Measurements from ENCODE around the gene KDR.

Gene KDR

DNA sequence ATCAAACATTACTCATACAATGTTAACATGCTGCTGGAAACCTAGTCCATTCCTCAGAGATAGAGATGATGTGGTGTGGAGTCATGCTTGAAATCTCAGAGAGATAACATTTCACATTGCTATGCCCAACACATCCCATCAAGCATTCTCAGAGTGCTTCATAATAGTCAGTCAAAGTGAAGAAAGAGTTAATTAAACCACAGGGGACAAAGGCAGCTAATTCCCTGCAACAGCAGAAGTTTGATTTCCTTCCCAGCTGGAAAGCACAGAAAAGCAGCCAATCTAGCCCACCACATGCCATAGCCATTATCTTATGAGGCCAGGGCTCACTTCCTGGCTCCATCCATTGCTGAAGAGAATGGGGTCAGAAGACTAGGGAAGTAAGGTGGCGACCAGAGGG, 8.9 kb downstream of the KDR start:
- Histone ChIP-seq H2AFZ (ENCODE audit: low read depth, low read length) (no peak overlapping the region), H3K9ac (ENCODE audit: low read depth, low read length) (no peak overlapping the region), H3K4me3 (ENCODE audit: low read depth in 1 of 2, low read length in 2 of 2) (no peak overlapping the region), H3K9me3 (ENCODE audit: insufficient read depth, low read length, severe bottlenecking) (no peaks in the 10 kb centered on the region), H3K4me2 (ENCODE audit: insufficient read depth, low read length) (no peak overlapping the region), H3K36me3 (ENCODE audit: insufficient read depth, low read length) (no peaks in the 10 kb centered on the region), H3K79me2 (ENCODE audit: insufficient read depth, low read length) (no peaks in the 10 kb centered on the region), H3K27ac (ENCODE audit: low read length) (no peak overlapping the region), H3K4me1 (ENCODE audit: insufficient read depth, low read length) (no peaks in the 10 kb centered on the region), H4K20me1 (ENCODE audit: insufficient read depth, low read length) (no peaks in the 10 kb centered on the region), H3K27me3 (ENCODE audit: insufficient read depth, low read length, poor library complexity) (no peaks in the 10 kb centered on the region)
- TF ChIP-seq, protein P1, sequence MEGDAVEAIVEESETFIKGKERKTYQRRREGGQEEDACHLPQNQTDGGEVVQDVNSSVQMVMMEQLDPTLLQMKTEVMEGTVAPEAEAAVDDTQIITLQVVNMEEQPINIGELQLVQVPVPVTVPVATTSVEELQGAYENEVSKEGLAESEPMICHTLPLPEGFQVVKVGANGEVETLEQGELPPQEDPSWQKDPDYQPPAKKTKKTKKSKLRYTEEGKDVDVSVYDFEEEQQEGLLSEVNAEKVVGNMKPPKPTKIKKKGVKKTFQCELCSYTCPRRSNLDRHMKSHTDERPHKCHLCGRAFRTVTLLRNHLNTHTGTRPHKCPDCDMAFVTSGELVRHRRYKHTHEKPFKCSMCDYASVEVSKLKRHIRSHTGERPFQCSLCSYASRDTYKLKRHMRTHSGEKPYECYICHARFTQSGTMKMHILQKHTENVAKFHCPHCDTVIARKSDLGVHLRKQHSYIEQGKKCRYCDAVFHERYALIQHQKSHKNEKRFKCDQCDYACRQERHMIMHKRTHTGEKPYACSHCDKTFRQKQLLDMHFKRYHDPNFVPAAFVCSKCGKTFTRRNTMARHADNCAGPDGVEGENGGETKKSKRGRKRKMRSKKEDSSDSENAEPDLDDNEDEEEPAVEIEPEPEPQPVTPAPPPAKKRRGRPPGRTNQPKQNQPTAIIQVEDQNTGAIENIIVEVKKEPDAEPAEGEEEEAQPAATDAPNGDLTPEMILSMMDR (IDR thresholded peaks at IDR 0.05; ENCODE audit: borderline replicate concordance, extremely low read depth, low read length, poor library complexity, severe bottlenecking) = no peak
- TF ChIP-seq EZH2 (IDR thresholded peaks at IDR 0.05; ENCODE audit: borderline replicate concordance, low read depth, low read length, severe bottlenecking) = no peak
- ATAC-seq (ENCODE audit: insufficient read depth, low read depth) (no peak), DNase-seq (no peak)

DNA sequence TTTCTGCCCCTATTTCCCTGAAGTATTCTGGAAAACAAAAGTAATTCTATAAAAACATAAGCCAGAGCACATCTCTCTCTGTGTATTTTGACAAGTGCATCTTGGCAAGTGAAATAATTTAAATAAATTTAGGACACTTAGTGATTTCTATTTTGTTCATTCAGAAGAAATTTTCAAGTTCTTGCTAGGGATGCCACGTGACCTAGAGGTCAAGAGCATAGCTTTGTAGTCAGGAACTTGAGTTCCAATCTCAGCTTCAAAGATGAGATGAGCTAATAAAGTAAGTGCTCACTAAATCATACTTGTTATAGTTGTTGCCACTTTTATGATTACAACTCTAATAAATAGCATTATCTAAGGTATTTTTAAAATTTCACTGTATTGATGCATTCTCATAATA, 13.8 kb downstream of the KDR start:
- TF ChIP-seq, protein P1 (IDR thresholded peaks at IDR 0.05; ENCODE audit: borderline replicate concordance, extremely low read depth, low read length, poor library complexity, severe bottlenecking) = no peak
- no peak for TF ChIP-seq EZH2 (IDR thresholded peaks at IDR 0.05; ENCODE audit: borderline replicate concordance, low read depth, low read length, severe bottlenecking)
- Histone ChIP-seq H3K4me3 (ENCODE audit: low read depth in 1 of 2, low read length in 2 of 2) (no peak overlapping the region), H3K27me3 (ENCODE audit: insufficient read depth, low read length, poor library complexity) (no peaks in the 10 kb centered on the region), H3K4me2 (ENCODE audit: insufficient read depth, low read length) (no peak overlapping the region), H2AFZ (ENCODE audit: low read depth, low read length) (no peak overlapping the region), H3K4me1 (ENCODE audit: insufficient read depth, low read length) (no peaks in the 10 kb centered on the region), H3K9me3 (ENCODE audit: insufficient read depth, low read length, severe bottlenecking) (no peaks in the 10 kb centered on the region), H3K79me2 (ENCODE audit: insufficient read depth, low read length) (no peaks in the 10 kb centered on the region), H3K36me3 (ENCODE audit: insufficient read depth, low read length) (no peaks in the 10 kb centered on the region), H3K27ac (ENCODE audit: low read length) (no peak overlapping the region), H4K20me1 (ENCODE audit: insufficient read depth, low read length) (no peaks in the 10 kb centered on the region), H3K9ac (ENCODE audit: low read depth, low read length) (no peak overlapping the region)
- DNase-seq = no peak
- no peak for ATAC-seq (ENCODE audit: insufficient read depth, low read depth)

DNA sequence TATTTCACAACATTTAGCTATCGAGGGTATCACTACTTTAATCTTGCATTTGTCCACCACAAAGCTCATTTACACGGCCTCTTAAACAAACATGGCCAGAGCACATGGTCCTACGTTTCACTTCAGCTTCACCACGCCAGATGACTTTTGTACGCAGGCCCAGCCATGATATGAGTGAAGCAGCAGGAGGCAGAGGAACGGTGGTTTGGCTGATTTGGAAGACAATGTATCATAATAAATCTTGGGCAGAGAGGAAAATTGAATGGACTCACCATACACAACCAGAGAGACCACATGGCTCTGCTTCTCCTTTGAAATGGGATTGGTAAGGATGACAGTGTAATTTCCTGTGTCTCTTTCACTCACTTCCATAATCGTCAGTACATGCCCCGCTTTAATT, 15.3 kb downstream of the KDR start:
- H3K27me3 ChIP-seq (ENCODE audit: insufficient read depth, low read length, poor library complexity) = no peaks in the 10 kb centered on the region

More for the DNA sequence above, 15.3 kb downstream of the KDR start:
- no peak overlapping the region for H3K4me3 ChIP-seq (ENCODE audit: low read depth in 1 of 2, low read length in 2 of 2)
- no peak overlapping the region for H3K27ac ChIP-seq (ENCODE audit: low read length)
- H3K9ac ChIP-seq (ENCODE audit: low read depth, low read length) = no peak overlapping the region
- no peak overlapping the region for H2AFZ ChIP-seq (ENCODE audit: low read depth, low read length)
- no peaks in the 10 kb centered on the region for H3K79me2 ChIP-seq (ENCODE audit: insufficient read depth, low read length)
- no peaks in the 10 kb centered on the region for H4K20me1 ChIP-seq (ENCODE audit: insufficient read depth, low read length)
- ATAC-seq (ENCODE audit: insufficient read depth, low read depth) (no peak), DNase-seq (no peak)
- H3K4me1 ChIP-seq (ENCODE audit: insufficient read depth, low read length) = no peaks in the 10 kb centered on the region
- no peak overlapping the region for H3K4me2 ChIP-seq (ENCODE audit: insufficient read depth, low read length)
- TF ChIP-seq, protein P1 (IDR thresholded peaks at IDR 0.05; ENCODE audit: borderline replicate concordance, extremely low read depth, low read length, poor library complexity, severe bottlenecking) = no peak
- TF ChIP-seq EZH2 (IDR thresholded peaks at IDR 0.05; ENCODE audit: borderline replicate concordance, low read depth, low read length, severe bottlenecking) = no peak
- no peaks in the 10 kb centered on the region for H3K36me3 ChIP-seq (ENCODE audit: insufficient read depth, low read length)
- no peaks in the 10 kb centered on the region for H3K9me3 ChIP-seq (ENCODE audit: insufficient read depth, low read length, severe bottlenecking)

All from DND-41 (cell line).